GM19324 (cell line): ENCODE data around the gene TBC1D25.

Experiments used
- ATAC-seq: cut with Tn5 transposase; IDR thresholded peaks from one replicate; pipeline ENCODE4 v1.9.1; 2021; ENCODE audit warnings: mild to moderate bottlenecking, moderate library complexity; ENCODE audit not compliant: unreplicated experiment, low FRiP score

TBC1D25 gene

GRCh38 chrX:48539345-48540027, at the start of gene TBC1D25:
TBC1D25 (plus strand) TSS chrX:48539714; CDS start chrX:48539798, 84 bp downstream.
- peak; percentile 80 for ATAC-seq

GRCh38 chrX:48489892-48490291, 49.6 kb upstream of the TBC1D25 start:
- ATAC-seq: no peak

GRCh38 chrX:48490661-48491060, 48.9 kb upstream of the TBC1D25 start:
- ATAC-seq: no peak

GRCh38 chrX:48491809-48492208, 47.7 kb upstream of the TBC1D25 start:
- ATAC-seq: no peak

GRCh38 chrX:48492293-48492910, 47.1 kb upstream of the TBC1D25 start:
- no peak for ATAC-seq

- ATAC-seq: no peak
Measured at GRCh38 chrX:48493890-48494364, 45.6 kb upstream of the TBC1D25 start.

GRCh38 chrX:48496660-48497059, 42.9 kb upstream of the TBC1D25 start:
- no peak for ATAC-seq

GRCh38 chrX:48497871-48498270, 41.6 kb upstream of the TBC1D25 start:
- ATAC-seq: no peak

GRCh38 chrX:48498374-48498809, 41.1 kb upstream of the TBC1D25 start:
- no peak for ATAC-seq

GRCh38 chrX:48504261-48504660, 35.3 kb upstream of the TBC1D25 start:
- no peak for ATAC-seq

- ATAC-seq: no peak
Measured at GRCh38 chrX:48505481-48505880, 34.0 kb upstream of the TBC1D25 start.

- no peak for ATAC-seq
Measured at GRCh38 chrX:48507246-48507645, 32.3 kb upstream of the TBC1D25 start.

GRCh38 chrX:48508400-48509244, 30.9 kb upstream of the TBC1D25 start, which contains the start of gene PORCN:
PORCN (plus strand) TSS chrX:48508992; CDS start chrX:48509821, 829 bp downstream.
- peak; percentile 66 for ATAC-seq

GRCh38 chrX:48509245-48509590, 30.3 kb upstream of the TBC1D25 start:
- ATAC-seq: no peak

- ATAC-seq: no peak
Measured at GRCh38 chrX:48509619-48510018, 29.9 kb upstream of the TBC1D25 start.

- no peak for ATAC-seq
Measured at GRCh38 chrX:48511560-48511959, 28.0 kb upstream of the TBC1D25 start.

GRCh38 chrX:48512371-48512935, 27.1 kb upstream of the TBC1D25 start:
- ATAC-seq: no peak

GRCh38 chrX:48513670-48514069, 25.8 kb upstream of the TBC1D25 start:
- no peak for ATAC-seq

- no peak for ATAC-seq
Measured at GRCh38 chrX:48514126-48514806, 25.2 kb upstream of the TBC1D25 start.

GRCh38 chrX:48514868-48515460, 24.6 kb upstream of the TBC1D25 start:
- no peak for ATAC-seq
